Measurements from ENCODE around the gene AOPEP.

Gene AOPEP

DNA sequence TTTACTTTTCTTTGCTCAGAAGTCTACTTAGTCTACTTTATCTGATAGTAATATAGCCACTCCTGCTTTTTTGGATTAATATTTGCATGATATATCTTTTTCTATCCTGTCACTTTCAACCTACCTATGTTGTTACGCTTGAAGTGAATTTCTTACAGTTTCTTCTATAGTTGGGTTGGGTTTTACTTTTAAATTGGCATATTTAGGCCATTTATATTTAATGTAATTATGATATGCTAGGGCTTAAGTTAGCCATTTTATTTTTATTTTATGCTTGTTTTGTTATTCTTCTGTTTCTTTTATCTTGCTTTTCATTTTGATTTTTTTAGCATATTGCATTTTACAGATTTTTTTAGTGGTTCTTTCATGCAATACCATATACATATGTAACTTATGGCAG is 164.7 kb downstream of the AOPEP start:
- in situ Hi-C loops (cut with HindIII; ENCODE audit: low sequenced_read_pairs): no loop called here

DNA sequence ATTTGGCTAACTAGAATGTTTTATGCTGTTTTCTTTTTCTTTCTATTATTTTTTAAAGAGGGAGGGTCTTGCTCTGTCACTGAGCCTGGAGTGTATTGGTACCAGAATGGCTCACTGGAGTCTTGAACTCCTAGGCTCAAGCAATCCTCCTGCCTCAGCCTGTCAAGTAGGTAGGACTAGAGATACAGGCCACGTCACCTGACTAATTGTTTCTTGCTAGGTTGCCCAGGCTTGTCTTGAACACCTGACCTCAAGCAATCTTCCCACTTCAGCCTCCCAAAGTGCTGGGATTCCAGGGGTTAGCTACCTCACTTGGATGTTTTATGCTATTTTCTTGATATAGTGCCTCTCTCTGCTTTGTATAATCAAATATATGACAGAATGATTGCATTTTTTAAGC is 166.2 kb downstream of the AOPEP start:
- in situ Hi-C loops (cut with HindIII; ENCODE audit: low sequenced_read_pairs): no loop called here

GRCh38 chr9:94894094-94894699 is 167.7 kb downstream of the AOPEP start:
- in situ Hi-C loops (cut with HindIII; ENCODE audit: low sequenced_read_pairs): no loop called here

DNA sequence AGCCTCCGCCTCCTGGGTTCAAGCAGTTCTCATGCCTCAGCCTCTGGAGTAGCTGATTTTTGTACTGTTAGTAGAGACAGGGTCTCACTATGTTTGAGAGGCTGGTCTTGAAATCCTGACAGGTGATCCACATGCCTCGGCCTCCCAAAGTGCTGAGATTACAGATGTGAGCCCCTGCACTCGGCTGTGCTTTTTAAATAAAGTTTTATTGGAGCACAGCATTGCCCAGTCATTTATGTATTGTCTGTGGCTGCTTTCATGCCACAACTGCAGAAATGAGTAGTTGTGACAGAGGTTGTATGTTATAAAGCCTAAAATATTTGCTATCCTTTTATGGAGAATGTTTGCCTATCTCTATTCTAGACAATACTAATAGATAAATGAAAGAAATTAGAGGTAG is 169.2 kb downstream of the AOPEP start:
- in situ Hi-C loops (cut with HindIII; ENCODE audit: low sequenced_read_pairs): no loop called here

GRCh38 chr9:94896512-94896911 is 170.0 kb downstream of the AOPEP start:
- in situ Hi-C loops (cut with HindIII; ENCODE audit: low sequenced_read_pairs): no loop called here

- in situ Hi-C loops (cut with HindIII; ENCODE audit: low sequenced_read_pairs): no loop called here
Measured at GRCh38 chr9:94899464-94900221, 173.1 kb downstream of the AOPEP start.

DNA sequence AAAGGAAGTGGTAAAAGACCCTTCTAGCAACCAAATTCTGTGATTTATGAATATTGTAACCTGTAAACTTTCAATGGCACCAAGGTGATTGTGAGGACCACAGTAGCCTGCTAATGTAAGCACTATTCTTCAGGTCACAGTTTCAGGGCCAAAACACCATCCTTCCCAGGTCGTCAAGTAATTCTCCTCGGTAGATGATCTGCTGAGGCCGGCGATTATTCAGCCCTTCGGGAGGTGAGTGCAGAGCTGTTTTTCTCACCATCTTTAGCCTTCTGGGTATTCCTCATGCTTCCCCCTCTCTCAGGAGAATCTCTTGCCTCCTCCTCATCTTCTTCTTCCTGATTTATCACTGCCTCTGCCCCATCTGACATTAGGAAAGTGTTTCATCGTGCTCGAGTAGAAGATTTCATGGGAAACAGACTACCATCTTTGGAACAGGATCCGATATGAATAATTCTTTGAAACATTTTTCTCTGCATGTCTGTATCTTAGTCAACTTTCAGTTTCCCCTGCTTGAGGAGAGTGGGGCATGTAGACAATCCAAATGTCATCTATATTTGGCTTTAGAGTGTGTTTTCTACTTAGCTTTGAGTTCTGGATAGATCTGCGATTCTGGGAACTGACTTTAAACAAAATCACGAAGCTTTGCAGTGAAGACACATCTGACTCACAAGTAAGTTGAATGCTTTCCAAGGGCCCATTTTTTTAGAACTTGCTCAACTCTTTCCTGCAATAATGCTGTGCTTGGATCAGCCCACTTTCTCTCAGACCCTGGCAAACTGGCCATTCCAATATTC is 173.9 kb downstream of the AOPEP start:
- in situ Hi-C loops (cut with HindIII; ENCODE audit: low sequenced_read_pairs): no loop called here

DNA sequence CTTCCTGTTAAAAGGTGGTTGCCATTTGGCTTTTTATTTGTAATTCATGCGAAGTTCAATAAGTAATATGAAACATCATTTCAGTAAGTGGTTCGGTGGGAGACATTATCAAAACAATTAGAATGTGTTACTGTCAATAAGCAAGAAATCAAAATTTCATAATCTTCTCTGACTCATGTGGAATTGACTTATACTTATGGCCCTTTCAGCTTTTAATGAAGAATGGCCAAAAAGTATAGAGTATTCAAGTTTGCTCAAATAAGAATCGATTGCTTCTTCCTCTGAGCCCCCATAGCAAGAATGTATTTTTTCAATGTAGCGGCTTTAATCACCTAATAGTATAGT is 174.5 kb downstream of the AOPEP start:
- in situ Hi-C loops (cut with HindIII; ENCODE audit: low sequenced_read_pairs): no loop called here

GRCh38 chr9:94903961-94904421 is 177.5 kb downstream of the AOPEP start:
- in situ Hi-C loops (cut with HindIII; ENCODE audit: low sequenced_read_pairs): no loop called here

DNA sequence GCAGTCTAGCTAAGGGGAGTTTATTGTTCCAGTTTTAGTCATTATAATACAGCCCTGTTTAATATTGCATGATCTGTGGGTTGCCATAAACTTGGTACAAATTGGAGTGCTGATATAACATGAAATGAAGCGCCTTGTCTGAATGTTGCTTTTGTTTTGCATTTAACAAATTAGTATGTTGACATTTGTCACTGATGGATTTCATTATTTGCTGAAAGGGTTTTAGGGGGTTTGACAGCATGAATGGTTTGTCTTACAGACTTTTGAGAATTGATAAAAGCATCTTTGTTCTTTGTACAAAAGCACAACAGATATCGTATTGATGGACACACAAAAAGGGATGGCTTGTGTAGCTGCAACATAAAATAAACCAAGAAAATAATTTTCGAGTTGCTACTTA is 178.3 kb downstream of the AOPEP start:
- in situ Hi-C loops (cut with HindIII; ENCODE audit: low sequenced_read_pairs): no loop called here

DNA sequence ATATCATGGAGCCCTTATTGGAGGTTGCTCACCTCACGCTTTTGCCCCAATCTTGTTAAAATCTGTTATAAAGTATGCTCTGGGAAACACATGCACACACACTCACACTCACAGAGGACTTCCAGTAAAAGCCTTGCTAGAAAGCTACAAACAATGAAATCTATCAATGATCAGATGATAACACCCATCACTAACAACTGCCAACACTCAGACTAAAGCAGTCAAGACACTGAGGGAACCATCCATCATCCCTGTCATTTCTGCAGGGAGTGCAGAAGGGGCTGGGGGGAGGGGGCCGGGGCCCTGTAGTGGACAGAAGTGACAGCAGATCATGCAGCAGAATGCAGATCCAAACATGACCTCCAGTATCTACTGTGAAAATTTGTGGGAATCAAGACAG is 179.1 kb downstream of the AOPEP start:
- in situ Hi-C loops (cut with HindIII; ENCODE audit: low sequenced_read_pairs): no loop called here

DNA sequence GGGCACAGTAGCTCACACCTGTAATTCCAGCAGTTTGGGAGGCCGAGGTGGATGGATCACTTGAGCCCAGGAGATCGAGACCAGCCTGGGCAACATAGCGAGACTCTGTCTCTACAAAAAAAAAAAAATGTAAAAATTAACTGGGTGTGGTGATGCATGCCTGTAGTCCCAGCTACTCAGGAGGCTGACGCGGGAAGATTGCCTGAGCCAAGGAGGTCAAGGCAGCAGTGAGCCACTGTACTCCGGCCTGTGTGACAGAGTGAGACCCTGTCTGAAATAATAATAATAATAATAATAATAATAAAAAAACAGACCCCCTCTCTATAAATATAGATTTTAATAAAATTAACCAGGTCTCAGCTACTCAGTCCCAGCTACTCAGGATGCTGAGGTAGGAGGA is 179.7 kb downstream of the AOPEP start:
- in situ Hi-C loops (cut with HindIII; ENCODE audit: low sequenced_read_pairs): no loop called here

DNA sequence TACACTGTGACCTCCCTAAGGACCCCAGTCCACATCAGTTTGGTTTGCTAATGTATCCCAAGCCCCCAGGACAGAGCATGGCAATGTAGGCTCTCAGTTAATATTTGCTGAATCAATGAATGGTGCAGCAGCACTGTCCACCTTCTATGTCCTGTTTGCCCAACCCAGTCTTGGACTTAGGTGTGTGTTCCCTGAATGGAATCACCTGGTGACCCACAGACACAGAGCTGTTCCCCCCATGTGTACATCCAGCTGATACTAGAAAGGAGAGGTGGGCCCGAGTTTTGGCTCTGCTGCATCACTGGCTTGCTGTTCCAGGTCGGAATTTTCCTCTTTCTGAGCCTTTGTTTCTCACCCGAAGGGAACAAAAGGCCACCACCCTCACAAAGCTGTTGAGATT is 180.2 kb downstream of the AOPEP start:
- in situ Hi-C loops (cut with HindIII; ENCODE audit: low sequenced_read_pairs): no loop called here

GRCh38 chr9:94907264-94907936 is 180.9 kb downstream of the AOPEP start:
- in situ Hi-C loops (cut with HindIII; ENCODE audit: low sequenced_read_pairs): no loop called here

- in situ Hi-C loops (cut with HindIII; ENCODE audit: low sequenced_read_pairs): no loop called here
Measured at GRCh38 chr9:94908011-94908563, 181.6 kb downstream of the AOPEP start.

DNA sequence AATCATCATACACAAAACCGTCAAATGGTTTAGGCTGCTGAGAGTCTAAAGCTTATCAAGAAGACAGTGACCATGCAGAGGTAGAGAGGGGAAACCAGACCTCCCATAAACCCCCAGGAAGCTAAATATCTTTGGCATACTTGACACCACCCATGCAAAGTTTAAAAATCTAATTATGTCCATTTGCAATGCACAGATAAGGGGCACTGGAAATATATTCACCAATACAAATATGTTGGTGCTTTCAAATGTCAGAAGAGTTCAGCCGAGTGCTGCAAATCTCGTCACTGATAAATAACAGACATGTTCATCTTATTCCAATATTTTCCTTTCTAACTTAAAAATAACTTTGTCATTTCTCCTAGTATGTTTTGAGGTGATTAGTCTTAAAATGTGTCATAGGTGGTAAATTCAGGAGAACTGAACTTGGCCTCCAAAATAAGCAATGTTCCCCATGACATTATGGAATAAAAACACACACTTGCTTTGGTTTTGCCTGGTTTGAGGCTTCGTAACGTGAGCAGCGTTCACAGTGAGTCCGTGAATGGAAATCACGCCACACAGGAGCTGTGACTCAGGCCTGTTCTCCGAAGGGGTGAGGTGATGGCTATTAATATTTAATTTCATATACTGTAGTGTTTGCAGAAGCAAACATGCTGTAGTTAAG is 182.2 kb downstream of the AOPEP start:
- in situ Hi-C loops (cut with HindIII; ENCODE audit: low sequenced_read_pairs): no loop called here

- in situ Hi-C loops (cut with HindIII; ENCODE audit: low sequenced_read_pairs): no loop called here
Measured at GRCh38 chr9:94909250-94909894, 182.9 kb downstream of the AOPEP start.

DNA sequence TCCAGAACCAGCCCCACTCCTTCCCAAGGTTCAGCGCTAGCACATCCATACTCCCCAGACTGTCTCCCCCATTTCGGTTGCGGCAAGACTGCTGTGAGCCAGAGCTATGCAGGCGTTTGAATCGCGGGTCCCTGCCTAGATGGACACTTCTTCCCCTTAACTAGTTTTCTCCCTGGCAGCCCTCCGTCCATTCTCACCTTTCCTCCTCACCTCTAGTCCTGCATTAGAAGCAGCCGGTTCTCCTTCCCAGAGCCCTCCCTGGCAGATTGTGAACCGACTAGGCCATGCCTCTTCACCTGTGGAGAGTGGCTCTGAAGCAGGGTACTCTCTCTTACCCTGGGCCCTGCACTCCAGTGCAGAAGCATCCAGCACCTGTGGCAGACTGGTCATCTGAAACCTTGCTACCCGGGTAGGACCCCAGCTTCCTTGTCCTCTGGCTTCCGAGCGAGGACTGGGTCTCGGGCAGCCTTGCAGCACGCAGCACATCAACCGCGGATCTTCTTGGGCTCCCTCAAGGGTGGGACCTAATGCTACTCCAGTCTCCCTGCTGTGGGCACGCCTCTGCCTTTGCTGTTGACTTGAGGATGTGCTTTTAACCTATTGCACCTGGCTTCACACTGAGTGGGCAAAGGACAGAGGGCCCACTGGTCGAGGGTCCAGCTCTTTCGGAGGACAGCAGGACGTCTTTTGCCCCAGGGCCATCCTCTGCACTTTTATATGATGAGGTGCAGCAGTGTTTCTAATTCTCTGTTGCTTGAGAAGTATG is 183.6 kb downstream of the AOPEP start:
- in situ Hi-C loops (cut with HindIII; ENCODE audit: low sequenced_read_pairs): no loop called here

GRCh38 chr9:94911211-94911610 is 184.7 kb downstream of the AOPEP start:
- in situ Hi-C loops (cut with HindIII; ENCODE audit: low sequenced_read_pairs): no loop called here

All from DLD1 (cell line).